ENCODE measurements around the gene PTPRK. TPM values are rescaled to one million over a fixed set of nuclear protein-coding genes. Genes with fewer than 3 reads are reported as not detected.

Gene PTPRK
- total and polyA plus RNA-seq, 2 of the 13 experiments (the other 11 are each of a cell fraction or from before 2014, with no cell fraction given), result 43.6 to 98.3 TPM

DNA sequence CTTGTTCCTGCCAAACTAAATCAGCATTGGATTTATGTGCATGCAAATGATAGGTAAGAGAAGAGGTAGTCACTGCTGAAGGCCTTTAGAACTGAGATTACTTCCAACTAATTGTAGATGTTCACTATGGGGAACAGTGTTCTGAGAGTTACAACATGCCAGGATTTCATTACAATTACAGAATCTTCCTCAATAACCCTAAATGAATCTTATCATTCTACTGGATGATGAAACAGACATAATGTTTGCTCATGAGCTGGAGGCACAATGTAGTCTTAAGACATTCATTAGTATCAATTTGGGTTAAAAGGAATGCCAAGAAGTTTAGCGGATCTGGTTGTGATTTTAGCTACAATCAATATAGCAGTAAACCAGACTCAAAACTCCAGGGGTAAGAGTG lies 370.6 kb downstream of the PTPRK start:
- Histone ChIP-seq H3K4me3 (replicated peaks in 1 of 3; ENCODE audit: insufficient read depth in 1 of 3, low read depth in 2 of 3, low read length in 3 of 3) (no peak overlapping the region), H3K9me3 (ENCODE audit: low read length) (no peaks in the 10 kb centered on the region), H3K27ac (ENCODE audit: extremely low read length, insufficient read depth, low read length) (no peak overlapping the region), H3K27me3 (ENCODE audit: control insufficient read depth in 1 of 2, insufficient read depth in 2 of 2, low read length in 2 of 2) (no peaks in the 10 kb centered on the region), H3K79me2 (ENCODE audit: insufficient read depth, low read length) (no peaks in the 10 kb centered on the region), H3K4me1 (ENCODE audit: insufficient read depth, low read length) (no peaks in the 10 kb centered on the region), H4K20me1 (ENCODE audit: insufficient read depth, low read length) (no peaks in the 10 kb centered on the region), H3K36me3 (replicated peaks in 1 of 2; ENCODE audit: control insufficient read depth in 1 of 2, insufficient read depth in 2 of 2, low read length in 2 of 2) (peaks cover 0 to 7% of the 10 kb centered on the region in 2 experiments; a peak in 2 of 5 replicates), H2AFZ (ENCODE audit: low read length) (no peak overlapping the region), H3K9ac (ENCODE audit: insufficient read depth, low read depth, low read length) (no peak overlapping the region), H3K4me2 (ENCODE audit: low read depth, low read length) (no peak overlapping the region)
- in situ Hi-C loops (cut with HindIII; ENCODE audit: extremely low pct_ligation_motif_present, low pct_unique_long_range_greater_than_20kb) (no loop called here), intact Hi-C loops (cut with micrococcal nuclease; ENCODE audit: unreplicated experiment) (no loop called here)
- 97% methylated on average over 1 of the region's 1 CpG for WGBS (ENCODE audit: low lambda C conversion rate)
- no peak for ATAC-seq
- FAIRE-seq, result no peak
- ChIA-PET CTCF (ENCODE audit: low intra/inter-chr PET ratio, low total read pairs) (no interaction called here), POLR2A (no interaction called here)
- DNase-seq (ENCODE audit: low spot score), result no peak
- TF ChIP-seq, protein P1, sequence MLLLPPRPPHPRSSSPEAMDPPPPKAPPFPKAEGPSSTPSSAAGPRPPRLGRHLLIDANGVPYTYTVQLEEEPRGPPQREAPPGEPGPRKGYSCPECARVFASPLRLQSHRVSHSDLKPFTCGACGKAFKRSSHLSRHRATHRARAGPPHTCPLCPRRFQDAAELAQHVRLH (CRISPR knock-in tag; IDR thresholded peaks at IDR 0.05; ENCODE audit: borderline replicate concordance, low read depth), result no peak
- no peak for TF ChIP-seq BRD4 (CRISPR knock-in tag; IDR thresholded peaks at IDR 0.05)
- TF ChIP-seq RNF2 (conservative IDR thresholded peaks at IDR 0.05; ENCODE audit: low read depth), result no peak
- no peak for TF ChIP-seq AHR (CRISPR knock-in tag; IDR thresholded peaks at IDR 0.05)
- BruUV-seq (replicated peaks), result no TSS peak

DNA sequence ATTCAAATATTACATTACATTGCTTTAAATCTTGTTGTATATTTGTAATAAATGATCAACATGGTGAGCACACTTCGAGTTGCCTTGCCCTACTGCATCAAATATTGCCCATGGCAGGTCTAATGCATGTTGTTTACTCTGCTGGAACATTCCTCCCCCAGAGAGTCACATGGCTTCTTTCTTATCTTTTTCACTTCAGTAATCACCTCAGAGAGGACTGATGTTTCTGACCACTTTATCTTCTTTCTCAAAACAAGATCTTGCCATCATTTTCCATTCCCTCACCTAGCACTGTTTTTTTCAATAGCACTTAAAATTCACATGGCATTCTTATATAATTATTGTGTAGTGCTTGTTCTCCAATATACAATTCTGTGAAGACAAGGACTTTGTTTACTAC lies 376.1 kb downstream of the PTPRK start:
- DNase-seq (ENCODE audit: low spot score) (no peak), FAIRE-seq (no peak), ATAC-seq (no peak)
- peaks cover 0 to 3% of the 10 kb centered on the region in 2 experiments; a peak in 2 of 5 replicates for H3K36me3 ChIP-seq (replicated peaks in 1 of 2; ENCODE audit: control insufficient read depth in 1 of 2, insufficient read depth in 2 of 2, low read length in 2 of 2)
- BruUV-seq (replicated peaks), result no TSS peak
- no peaks in the 10 kb centered on the region for H3K9me3 ChIP-seq (ENCODE audit: low read length)
- CTCF ChIA-PET (ENCODE audit: low intra/inter-chr PET ratio, low total read pairs), result no interaction called here
- H2AFZ ChIP-seq (ENCODE audit: low read length), result no peak overlapping the region
- no peaks in the 10 kb centered on the region for H3K79me2 ChIP-seq (ENCODE audit: insufficient read depth, low read length)
- H4K20me1 ChIP-seq (ENCODE audit: insufficient read depth, low read length), result no peaks in the 10 kb centered on the region
- POLR2A ChIA-PET, result no interaction called here
- no peak overlapping the region for H3K27ac ChIP-seq (ENCODE audit: extremely low read length, insufficient read depth, low read length)
- in situ Hi-C loops (cut with HindIII; ENCODE audit: extremely low pct_ligation_motif_present, low pct_unique_long_range_greater_than_20kb), result no loop called here
- no peaks in the 10 kb centered on the region for H3K27me3 ChIP-seq (ENCODE audit: control insufficient read depth in 1 of 2, insufficient read depth in 2 of 2, low read length in 2 of 2)
- 70% methylated on average over 1 of the region's 1 CpG for WGBS (ENCODE audit: low lambda C conversion rate)
- intact Hi-C loops (cut with micrococcal nuclease; ENCODE audit: unreplicated experiment), result no loop called here
- H3K4me3 ChIP-seq (replicated peaks in 1 of 3; ENCODE audit: insufficient read depth in 1 of 3, low read depth in 2 of 3, low read length in 3 of 3), result no peak overlapping the region
- H3K4me2 ChIP-seq (ENCODE audit: low read depth, low read length), result no peak overlapping the region
- no peak overlapping the region for H3K9ac ChIP-seq (ENCODE audit: insufficient read depth, low read depth, low read length)
- H3K4me1 ChIP-seq (ENCODE audit: insufficient read depth, low read length), result peaks cover 6% of the 10 kb centered on the region
- TF ChIP-seq GFI1 (CRISPR knock-in tag; IDR thresholded peaks at IDR 0.05; ENCODE audit: borderline replicate concordance) (no peak), MXD4 (CRISPR knock-in tag; IDR thresholded peaks at IDR 0.05) (no peak), ZNF598 (CRISPR knock-in tag; IDR thresholded peaks at IDR 0.05; ENCODE audit: borderline replicate concordance) (no peak), FOXJ3 (CRISPR knock-in tag; IDR thresholded peaks at IDR 0.05; ENCODE audit: borderline replicate concordance) (no peak)
- TF ChIP-seq, protein P2, sequence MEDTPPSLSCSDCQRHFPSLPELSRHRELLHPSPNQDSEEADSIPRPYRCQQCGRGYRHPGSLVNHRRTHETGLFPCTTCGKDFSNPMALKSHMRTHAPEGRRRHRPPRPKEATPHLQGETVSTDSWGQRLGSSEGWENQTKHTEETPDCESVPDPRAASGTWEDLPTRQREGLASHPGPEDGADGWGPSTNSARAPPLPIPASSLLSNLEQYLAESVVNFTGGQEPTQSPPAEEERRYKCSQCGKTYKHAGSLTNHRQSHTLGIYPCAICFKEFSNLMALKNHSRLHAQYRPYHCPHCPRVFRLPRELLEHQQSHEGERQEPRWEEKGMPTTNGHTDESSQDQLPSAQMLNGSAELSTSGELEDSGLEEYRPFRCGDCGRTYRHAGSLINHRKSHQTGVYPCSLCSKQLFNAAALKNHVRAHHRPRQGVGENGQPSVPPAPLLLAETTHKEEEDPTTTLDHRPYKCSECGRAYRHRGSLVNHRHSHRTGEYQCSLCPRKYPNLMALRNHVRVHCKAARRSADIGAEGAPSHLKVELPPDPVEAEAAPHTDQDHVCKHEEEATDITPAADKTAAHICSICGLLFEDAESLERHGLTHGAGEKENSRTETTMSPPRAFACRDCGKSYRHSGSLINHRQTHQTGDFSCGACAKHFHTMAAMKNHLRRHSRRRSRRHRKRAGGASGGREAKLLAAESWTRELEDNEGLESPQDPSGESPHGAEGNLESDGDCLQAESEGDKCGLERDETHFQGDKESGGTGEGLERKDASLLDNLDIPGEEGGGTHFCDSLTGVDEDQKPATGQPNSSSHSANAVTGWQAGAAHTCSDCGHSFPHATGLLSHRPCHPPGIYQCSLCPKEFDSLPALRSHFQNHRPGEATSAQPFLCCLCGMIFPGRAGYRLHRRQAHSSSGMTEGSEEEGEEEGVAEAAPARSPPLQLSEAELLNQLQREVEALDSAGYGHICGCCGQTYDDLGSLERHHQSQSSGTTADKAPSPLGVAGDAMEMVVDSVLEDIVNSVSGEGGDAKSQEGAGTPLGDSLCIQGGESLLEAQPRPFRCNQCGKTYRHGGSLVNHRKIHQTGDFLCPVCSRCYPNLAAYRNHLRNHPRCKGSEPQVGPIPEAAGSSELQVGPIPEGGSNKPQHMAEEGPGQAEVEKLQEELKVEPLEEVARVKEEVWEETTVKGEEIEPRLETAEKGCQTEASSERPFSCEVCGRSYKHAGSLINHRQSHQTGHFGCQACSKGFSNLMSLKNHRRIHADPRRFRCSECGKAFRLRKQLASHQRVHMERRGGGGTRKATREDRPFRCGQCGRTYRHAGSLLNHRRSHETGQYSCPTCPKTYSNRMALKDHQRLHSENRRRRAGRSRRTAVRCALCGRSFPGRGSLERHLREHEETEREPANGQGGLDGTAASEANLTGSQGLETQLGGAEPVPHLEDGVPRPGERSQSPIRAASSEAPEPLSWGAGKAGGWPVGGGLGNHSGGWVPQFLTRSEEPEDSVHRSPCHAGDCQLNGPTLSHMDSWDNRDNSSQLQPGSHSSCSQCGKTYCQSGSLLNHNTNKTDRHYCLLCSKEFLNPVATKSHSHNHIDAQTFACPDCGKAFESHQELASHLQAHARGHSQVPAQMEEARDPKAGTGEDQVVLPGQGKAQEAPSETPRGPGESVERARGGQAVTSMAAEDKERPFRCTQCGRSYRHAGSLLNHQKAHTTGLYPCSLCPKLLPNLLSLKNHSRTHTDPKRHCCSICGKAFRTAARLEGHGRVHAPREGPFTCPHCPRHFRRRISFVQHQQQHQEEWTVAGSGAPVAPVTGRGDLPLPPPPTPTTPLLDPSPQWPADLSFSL (CRISPR knock-in tag; IDR thresholded peaks at IDR 0.05), result no peak

Data from HepG2 (cell line).